PFSK-1 (cell line): ENCODE results near the gene IGFBP6.

ENCODE experiments used
- SIN3A ChIP-seq: IDR thresholded peaks from 2 replicates; pipeline ENCODE4 v1.6.1; 2012; ENCODE audit warnings: mild to moderate bottlenecking, low read length, moderate library complexity, borderline replicate concordance; ENCODE audit not compliant: insufficient read depth
- TAF1 ChIP-seq: IDR thresholded peaks from 2 replicates; pipeline ENCODE4 v1.6.1; 2012; ENCODE audit warnings: low read length, control low read depth, borderline replicate concordance; ENCODE audit not compliant: insufficient read depth

DNA sequence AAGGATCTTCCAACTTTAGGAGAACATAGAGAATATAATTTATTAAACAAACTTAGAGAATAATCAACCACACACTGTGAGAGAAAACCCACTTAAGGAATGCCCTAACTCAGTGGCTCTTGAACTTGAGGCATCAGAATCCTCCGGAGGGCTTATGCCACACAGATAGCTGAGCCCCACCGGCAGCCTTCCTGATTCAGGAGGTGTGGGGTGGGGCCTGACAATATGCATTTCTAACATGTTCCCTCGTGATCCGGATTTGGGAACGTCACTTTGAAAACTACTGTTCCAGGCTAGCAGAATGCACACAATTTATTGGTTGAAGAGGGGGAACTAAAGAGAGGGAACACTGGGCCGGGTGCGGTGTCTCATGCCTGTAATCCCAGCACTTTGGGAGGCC is 3.8 kb downstream of the IGFBP6 start:
- TF ChIP-seq SIN3A, result no peak
- no peak for TF ChIP-seq TAF1
